Stimulated activated CD4-positive, alpha-beta T cell treated with anti-CD3 and anti-CD28 coated beads, Interleukin-2, amount 100 ng/mL, for 4 hours (primary cell): ENCODE results near the gene HMGB1.

Experiments
- DNase-seq: peaks from one replicate; pipeline ENCODE4 v3.0.0-alpha.2; 2020; ENCODE audit warnings: low read depth

HMGB1 gene

GRCh38 chr13:30465593-30466357 lies at the start of gene HMGB1:
TSS of gene HMGB1 (minus strand) at chr13:30465936. CDS start at chr13:30463680, 2,256 bp downstream.
- DNase-seq: peak; percentile 94

DNA sequence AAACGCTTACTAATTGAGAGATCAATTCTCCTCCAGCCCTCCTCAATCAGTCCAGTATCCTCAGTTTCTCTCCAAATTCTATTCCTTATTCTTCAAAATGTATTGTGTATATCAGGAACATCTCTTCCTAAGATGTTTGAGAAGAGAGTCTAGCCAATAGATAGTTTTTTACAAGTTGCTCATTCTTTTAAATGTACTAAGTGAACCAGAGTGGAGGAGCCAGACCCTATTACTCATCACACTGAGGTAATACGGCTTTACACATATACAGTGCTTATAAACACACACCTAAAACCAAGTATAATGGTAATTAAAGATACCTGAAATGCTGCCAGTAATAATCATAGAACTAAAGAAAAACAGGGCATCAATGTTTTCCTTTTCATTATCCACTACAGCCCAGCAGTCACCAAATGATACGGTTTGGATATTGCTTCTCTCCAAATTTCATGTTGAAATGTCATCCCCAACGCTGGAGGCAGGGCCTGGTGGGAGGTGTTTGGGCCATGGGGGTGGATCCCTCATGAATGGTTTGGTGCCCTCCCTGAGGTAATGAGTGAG lies 45.2 kb upstream of the HMGB1 start:
- no peak for DNase-seq

- no peak for DNase-seq
Observed at GRCh38 chr13:30510091-30510490, 44.4 kb upstream of the HMGB1 start.

DNA sequence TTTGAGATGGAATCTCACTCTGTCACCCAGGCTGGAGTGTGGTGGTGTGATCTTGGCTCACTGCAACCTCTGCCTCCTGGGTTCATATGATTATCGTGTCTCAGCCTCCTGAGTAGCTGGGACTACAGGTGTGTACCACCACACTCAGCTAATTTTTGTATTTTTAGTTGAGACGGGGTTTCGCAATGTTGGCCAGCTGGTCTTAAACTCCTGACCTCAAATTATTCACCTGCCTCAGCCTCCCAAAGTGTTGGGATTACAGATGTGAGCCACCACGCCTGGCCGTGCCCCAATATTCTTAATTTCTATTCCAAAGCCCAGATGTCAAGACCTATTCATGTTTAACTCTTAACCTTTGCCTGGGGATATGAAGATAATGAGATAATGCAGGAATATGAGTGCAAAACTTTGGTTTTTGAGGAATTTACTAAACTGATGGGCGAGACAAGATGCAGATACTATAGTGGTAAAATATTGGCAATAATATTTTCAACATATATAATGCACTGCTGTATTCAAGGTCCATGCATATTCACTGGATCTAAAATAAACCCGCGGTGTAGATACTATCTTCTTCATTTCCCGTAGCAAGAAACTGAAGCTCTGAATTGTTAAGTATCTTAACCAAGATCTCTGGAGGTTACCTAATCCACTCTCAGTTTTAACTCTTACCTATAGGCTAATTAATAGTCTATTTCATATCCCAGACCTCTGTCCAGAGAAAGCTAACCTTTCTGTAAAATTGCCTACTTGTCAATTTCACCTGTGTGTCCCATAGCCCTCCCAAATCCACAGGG lies 43.7 kb upstream of the HMGB1 start:
- DNase-seq: no peak

DNA sequence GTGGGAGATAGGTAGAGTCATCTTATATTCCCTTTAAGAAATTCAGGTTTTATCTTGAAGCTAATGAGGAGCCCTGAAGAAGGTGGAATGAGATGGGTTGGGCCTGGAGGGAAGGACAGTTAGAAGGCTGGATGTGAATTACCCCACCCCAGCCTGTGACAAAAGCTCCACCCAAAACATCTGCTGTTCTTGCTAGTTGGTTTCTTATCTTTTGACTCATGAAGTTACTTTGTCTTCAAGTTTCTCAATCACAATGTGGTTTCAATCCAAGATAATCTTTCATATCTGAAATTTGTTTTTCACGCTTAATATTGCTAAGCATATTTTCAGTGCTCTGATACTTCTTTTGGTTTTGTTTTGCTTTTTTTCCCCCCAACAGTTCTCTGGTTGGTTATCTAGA lies 38.3 kb upstream of the HMGB1 start:
- no peak for DNase-seq

DNA sequence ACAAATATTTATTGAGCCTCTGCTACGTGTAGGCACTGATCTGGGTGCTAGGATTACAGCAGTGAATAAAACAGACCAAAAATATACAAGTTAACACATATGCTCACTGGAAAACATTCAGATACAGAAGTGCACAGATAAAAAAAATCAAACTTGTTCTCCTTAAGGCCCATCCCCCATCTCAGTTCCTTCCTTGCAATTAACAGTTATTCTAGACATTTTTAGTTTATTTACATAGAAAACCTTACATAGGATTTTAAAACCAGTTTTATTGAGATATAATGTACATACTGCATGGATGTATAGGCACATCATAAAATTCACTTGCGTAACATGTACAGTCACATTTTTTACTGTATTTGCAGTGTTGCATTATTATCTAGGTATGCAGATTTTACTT lies 36.5 kb upstream of the HMGB1 start:
- no peak for DNase-seq

GRCh38 chr13:30499338-30499737 lies 33.6 kb upstream of the HMGB1 start:
- no peak for DNase-seq

DNA sequence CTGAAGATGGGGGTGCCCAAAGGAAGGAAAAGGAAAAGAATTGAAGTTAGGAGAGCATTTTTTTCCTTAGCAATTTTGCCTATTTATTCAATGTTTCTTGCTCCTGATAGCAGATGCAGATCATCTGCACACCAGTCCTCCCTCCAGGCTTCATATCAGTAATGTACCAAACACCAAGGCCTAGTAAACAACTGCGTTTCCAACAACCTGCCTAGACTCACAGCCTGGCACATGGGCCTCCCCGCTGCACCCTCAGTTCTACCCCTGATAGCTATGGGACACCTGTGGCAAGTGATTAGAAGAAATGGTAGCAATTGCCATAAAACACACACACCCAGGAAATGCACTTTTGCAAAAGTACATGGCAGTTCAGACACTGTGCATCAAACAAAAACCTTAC lies 30.4 kb upstream of the HMGB1 start:
- no peak for DNase-seq

- DNase-seq: no peak
Observed at GRCh38 chr13:30495746-30496145, 30.0 kb upstream of the HMGB1 start.

DNA sequence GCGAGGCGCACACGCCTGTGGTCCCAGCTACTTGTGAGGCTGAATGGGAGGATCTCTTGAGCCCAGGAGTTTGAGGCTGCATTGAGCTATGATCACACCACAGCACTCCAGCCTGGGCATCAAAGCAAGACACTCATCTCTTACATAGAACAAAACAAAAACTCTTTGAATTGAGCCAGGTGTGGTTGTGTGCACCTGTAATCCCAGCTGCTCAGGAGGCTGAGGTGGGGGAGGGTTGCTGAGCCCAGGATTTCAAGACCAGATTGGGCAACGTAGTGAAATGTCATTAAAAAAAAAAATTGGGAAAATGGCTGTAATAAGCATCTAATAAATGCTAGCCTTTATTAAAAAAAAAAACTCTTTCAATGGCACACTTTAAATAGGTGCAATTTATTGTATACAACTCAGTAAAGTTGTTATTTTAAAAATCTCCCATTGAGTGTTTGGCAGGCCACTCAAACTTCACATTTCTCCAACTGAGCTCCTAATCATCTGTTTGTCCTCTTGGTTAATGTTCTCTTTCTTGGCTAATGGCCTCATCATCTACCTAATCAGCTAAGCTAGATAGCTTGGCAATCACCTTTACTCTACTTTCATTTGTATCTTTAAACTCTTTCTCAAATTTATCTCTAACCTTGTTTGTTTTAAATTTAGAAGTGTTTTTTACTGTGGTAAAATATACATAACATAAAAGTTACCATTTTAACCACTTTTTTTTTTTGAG lies 28.1 kb upstream of the HMGB1 start:
- no peak for DNase-seq

- DNase-seq: no peak
Observed at GRCh38 chr13:30487075-30487470, 21.3 kb upstream of the HMGB1 start.

DNA sequence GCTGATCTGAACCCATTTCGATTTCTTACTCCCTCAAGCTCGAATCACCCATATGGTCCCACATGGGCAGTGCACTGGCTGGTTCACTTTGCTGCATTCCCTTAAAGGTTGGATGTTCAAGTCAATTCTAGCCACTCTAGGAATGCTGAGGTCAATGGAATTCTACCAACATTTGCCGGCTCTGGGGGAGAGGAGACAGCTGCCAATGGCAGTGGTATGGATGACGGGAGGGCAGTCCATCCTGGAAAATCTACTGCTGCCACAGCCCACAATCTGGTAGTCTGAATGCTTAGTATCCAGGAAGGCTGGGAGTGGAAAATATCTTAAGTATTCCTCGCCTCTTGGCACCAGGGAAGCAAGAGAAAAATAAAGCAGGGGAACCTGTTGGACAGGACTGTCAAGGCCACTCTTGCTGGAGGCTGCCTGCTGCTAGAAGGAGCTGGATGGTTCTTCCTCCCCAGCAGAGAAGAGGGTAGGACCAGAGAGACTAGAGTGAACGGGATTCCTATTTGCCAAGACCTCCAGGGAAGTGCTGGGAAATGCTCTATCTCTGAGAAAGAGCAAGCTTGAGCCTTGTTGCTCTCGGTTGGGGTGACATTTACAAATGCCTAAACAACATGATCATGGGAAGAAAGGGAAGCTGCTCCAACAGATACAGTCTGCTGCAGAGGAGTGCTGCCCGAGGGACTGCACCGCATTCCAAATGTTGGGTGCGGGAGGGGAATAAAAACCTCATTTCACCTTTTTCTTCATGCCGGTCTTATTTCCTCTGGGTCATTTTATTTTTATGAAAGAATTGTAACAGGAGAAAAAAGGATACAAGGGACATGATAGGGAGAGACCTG lies 20.7 kb upstream of the HMGB1 start:
- DNase-seq: no peak

GRCh38 chr13:30481241-30481760 lies 15.6 kb upstream of the HMGB1 start:
- no peak for DNase-seq

DNA sequence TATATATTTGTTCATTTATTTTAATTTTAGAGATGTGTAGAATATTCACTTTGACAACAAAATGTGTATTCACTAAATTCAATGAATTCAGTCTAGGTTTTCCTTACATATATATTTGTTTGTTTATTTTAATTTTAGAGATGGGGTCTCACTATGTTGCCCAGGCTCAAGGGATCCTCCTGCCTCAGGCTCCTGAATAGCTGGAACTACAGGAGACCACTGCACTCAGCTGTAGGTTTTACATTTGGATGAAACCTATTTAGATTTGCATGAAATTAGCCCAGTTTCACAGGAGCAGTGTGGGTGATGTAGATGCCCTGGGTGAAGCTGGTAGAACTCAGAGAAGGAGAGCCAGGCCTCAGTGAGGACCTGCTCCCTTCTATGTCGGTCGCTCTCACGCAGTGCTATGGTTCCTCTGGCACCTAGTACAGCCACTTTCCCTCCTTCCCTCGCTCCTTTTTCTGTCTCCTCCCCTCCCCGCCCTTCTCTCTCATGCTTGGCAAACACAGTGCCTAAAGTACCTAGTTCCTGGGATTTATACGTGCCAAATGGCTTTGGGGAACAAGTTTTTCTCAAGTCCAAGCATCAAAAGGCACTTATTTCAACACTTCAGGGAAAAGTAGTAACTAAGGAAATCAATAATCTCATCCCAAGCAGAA lies 14.7 kb upstream of the HMGB1 start:
- no peak for DNase-seq

GRCh38 chr13:30479883-30480219 lies 14.1 kb upstream of the HMGB1 start:
- no peak for DNase-seq

DNA sequence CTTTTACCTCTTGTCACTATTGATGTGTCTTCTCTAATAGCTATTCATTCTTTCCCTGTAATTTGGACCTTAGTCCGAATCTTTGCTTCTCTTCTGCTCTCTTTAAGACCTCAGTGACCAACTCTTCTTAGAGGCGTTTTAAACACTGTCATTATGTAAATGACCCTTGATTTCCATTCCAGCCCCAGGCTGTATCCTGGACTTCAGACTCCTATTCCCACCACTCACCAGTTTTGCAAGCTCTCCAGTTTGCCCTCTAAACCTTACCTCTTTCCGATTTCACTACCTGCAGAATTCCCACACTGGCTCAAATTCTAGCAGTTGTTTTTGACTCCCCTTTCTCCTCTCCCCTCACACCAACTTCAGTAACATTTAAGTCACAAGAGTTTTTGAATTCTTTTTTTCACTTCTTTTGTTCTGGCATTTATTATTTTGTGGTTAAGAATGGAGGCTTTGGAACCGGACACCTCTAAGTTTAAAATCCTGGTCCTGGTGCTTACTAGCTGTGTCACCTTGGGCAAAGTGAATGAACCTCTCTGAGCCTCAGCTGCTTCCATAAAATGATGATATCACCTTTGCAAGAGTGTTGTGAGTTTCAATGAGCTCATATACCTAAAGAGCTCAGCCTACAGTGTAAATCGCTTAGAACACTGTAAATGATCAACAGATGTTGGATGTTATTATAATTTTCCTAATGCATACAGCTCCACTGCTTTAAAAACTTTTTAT lies 13.6 kb upstream of the HMGB1 start:
- DNase-seq: no peak

- no peak for DNase-seq
Observed at GRCh38 chr13:30477346-30478195, 11.8 kb upstream of the HMGB1 start.

- DNase-seq: no peak
Observed at GRCh38 chr13:30473675-30474074, 7.9 kb upstream of the HMGB1 start.

- no peak for DNase-seq
Observed at GRCh38 chr13:30466841-30467252, 1.1 kb upstream of the HMGB1 start.
